Epithelial cell of proximal tubule (primary cell): ENCODE data around the gene ENOSF1. TPM values are rescaled to one million over a fixed set of nuclear protein-coding genes. Genes with fewer than 3 reads are reported as not detected.

ENCODE experiments used
- DNase-seq: peaks from one replicate; pipeline ENCODE4 v3.0.0-alpha.2; 2011; ENCODE audit warnings: low read depth
- H3K4me3 ChIP-seq: 2 replicates; pipeline ENCODE4 v1.5.1; 2011; ENCODE audit warnings: low read depth, mild to moderate bottlenecking, low read length
- total RNA-seq: library from RNA; depleted of rRNA; stranded (reverse); fragments of >200 nt; gene quantifications from 2 replicates; pipeline ENCODE4 v1.2.3, GENCODE V29; 2015
- TF ChIP-seq, protein P1 (sequence below): conservative IDR thresholded peaks from 2 replicates; pipeline ENCODE4 v1.5.1; 2012; ENCODE audit warnings: low read depth, mild to moderate bottlenecking, low read length

Gene ENOSF1
- total RNA-seq, 1 donor from 2014 or later, result 28.0 TPM

DNA sequence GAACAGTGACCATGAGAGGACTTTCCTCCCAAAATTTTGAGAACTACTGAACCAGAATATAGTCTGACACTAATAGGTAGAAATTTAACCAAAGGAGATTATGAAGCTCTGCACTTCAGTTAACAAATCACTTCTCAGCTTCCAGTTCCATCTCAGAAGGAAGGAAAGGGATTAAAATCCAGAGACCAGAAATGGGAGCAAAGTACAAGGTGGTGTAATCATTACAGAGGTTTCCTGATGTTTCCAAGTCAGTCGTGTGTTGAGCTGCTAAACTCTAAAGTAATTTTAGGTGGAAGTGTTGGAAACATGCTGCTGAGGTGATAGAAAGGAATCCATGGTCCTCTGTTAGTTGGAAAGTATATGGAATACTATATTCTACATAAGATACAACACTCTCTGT lies 44.2 kb downstream of the ENOSF1 start:
- DNase-seq, result peak; percentile 31
- TF ChIP-seq, protein P1, sequence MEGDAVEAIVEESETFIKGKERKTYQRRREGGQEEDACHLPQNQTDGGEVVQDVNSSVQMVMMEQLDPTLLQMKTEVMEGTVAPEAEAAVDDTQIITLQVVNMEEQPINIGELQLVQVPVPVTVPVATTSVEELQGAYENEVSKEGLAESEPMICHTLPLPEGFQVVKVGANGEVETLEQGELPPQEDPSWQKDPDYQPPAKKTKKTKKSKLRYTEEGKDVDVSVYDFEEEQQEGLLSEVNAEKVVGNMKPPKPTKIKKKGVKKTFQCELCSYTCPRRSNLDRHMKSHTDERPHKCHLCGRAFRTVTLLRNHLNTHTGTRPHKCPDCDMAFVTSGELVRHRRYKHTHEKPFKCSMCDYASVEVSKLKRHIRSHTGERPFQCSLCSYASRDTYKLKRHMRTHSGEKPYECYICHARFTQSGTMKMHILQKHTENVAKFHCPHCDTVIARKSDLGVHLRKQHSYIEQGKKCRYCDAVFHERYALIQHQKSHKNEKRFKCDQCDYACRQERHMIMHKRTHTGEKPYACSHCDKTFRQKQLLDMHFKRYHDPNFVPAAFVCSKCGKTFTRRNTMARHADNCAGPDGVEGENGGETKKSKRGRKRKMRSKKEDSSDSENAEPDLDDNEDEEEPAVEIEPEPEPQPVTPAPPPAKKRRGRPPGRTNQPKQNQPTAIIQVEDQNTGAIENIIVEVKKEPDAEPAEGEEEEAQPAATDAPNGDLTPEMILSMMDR, result no peak
- no peak overlapping the region for H3K4me3 ChIP-seq

DNA sequence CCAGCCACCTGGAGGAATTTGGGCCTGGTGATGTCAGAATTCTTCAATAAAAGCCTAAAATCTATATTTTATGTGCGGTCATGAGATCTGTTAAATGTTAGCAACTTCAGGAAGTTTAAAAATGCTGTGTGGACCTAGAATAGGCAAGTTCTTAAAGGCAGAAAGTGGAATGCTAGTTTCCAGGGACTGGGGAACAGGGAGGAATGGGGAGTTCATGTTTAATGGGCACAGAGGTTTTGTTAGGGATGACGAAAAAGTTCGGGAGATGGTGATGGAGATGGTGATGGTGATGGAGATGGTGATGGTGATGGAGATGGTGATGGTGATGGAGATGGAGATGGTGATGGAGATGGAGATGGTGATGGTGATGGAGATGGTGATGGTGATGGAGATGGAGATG lies 45.8 kb downstream of the ENOSF1 start:
- no peak for DNase-seq
- TF ChIP-seq, protein P1, result no peak
- H3K4me3 ChIP-seq, result no peak overlapping the region

DNA sequence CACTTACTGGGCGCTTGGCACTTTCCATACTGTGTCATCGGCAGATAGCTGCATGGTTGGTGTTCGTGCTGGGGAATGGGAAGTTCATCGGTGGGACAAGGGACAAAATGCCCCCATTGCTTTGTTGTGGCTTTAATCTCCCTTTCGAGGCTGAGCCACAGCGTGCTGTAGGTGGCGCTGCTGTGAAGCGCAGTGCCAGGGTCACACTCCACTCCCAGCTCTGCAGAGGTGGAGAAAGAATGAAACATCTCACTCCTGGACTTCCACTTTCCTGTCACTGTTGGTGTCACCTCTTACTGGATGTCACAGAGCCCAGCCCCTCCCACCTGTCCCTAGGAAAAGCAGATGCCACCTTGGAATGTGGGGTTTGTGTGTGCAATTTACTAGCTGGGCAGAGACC lies 46.3 kb downstream of the ENOSF1 start:
- no peak overlapping the region for H3K4me3 ChIP-seq
- TF ChIP-seq, protein P1, result peak; percentile 47
- no peak for DNase-seq

DNA sequence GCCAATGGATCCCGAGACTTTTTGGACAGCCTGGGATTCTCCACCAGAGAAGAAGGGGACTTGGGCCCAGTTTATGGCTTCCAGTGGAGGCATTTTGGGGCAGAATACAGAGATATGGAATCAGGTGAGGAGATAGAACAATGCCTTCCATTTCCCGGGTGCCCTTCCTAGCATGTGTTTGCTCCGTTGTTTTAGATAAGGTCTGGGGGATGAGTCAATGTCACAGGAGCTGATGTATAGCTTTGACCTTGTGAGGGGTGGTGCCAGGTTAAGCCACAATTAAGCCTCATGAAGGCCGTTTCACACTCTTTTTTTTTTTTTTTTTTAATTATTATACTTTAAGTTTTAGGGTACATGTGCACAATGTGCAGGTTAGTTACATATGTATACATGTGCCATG lies 50.2 kb downstream of the ENOSF1 start:
- TF ChIP-seq, protein P1, result no peak
- no peak for DNase-seq
- H3K4me3 ChIP-seq, result no peak overlapping the region

DNA sequence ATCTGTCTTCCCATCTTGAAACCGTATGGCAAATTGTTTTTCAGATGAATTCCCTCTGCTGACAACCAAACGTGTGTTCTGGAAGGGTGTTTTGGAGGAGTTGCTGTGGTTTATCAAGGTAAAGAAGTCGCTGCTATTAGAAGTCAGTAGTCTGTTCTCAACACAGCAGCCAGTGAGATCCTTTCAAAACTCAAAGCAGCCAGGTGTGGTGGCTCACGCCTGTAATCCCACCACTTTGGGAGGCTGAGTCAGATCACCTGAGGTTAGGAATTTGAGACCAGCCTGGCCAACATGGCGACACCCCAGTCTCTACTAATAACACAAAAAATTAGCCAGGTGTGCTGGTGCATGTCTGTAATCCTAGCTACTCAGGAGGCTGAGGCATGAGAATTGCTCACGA lies 52.8 kb downstream of the ENOSF1 start:
- DNase-seq, result no peak
- TF ChIP-seq, protein P1, result no peak
- H3K4me3 ChIP-seq, result no peak overlapping the region

DNA sequence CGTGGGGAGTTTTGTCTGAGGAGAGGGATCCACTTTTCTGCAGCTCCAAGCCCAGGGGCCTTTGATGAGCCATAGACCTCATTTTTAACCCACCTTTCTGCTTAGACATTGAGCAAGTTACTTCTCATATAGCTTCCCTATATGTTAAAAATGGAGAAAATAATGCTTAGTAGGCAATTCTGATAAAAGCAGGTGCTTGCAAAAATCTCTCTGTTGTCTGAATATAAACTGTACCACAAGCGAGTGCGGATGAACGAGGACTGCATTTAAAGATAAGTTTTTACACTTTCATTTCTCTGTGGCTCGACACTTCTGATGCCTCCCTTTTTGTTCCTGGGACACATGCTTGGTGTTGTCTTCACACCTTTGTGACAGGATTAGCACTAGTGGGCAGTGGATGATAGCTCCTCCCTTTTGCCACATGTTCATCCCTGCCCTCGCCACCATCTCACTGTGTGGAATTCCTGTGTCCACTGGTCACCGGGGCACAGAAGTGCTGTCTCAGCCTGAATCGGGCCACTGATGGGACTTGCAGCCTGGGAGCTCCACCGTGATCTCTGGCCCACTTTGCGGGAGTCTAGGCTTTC lies 53.4 kb downstream of the ENOSF1 start:
- TF ChIP-seq, protein P1, result no peak
- DNase-seq, result no peak
- H3K4me3 ChIP-seq, result peak overlapping the region; percentile 91
